ENCODE measurements around the gene SRF. TPM values are rescaled to one million over a fixed set of nuclear protein-coding genes. Genes with fewer than 3 reads are reported as not detected.

Gene SRF
- total RNA-seq, 1 donor from 2014 or later, result 35.2 TPM

- peak; percentile 95 for DNase-seq (ENCODE audit: extremely low spot score, unreplicated experiment)
- Mint-ChIP-seq H3K9me3 (no peaks in the 10 kb centered on the region), H3K4me1 (ENCODE audit: unreplicated experiment) (peaks cover 14% of the 10 kb centered on the region), H3K4me3 (no peak overlapping the region), H3K36me3 (peaks cover 3% of the 10 kb centered on the region), H3K27me3 (no peaks in the 10 kb centered on the region), H3K27ac (peak overlapping the region; percentile 74)
- peak; percentile 99 for TF ChIP-seq CTCF (conservative IDR thresholded peaks at IDR 0.05)
Observed at GRCh38 chr6:43143235-43144128, 27.6 kb upstream of the SRF start.

GRCh38 chr6:43144879-43145278, 26.2 kb upstream of the SRF start:
- H3K36me3 Mint-ChIP-seq, result peaks cover 5% of the 10 kb centered on the region
- H3K4me1 Mint-ChIP-seq (ENCODE audit: unreplicated experiment), result peaks cover 14% of the 10 kb centered on the region
- H3K4me3 Mint-ChIP-seq, result no peak overlapping the region
- no peaks in the 10 kb centered on the region for H3K27me3 Mint-ChIP-seq
- H3K9me3 Mint-ChIP-seq, result no peaks in the 10 kb centered on the region
- H3K27ac Mint-ChIP-seq, result no peak overlapping the region
- no peak for TF ChIP-seq CTCF (conservative IDR thresholded peaks at IDR 0.05)
- DNase-seq (ENCODE audit: extremely low spot score, unreplicated experiment), result no peak

GRCh38 chr6:43146261-43146660, 24.8 kb upstream of the SRF start:
- Mint-ChIP-seq H3K9me3 (no peaks in the 10 kb centered on the region), H3K36me3 (peaks cover 10% of the 10 kb centered on the region), H3K4me3 (no peak overlapping the region), H3K27me3 (no peaks in the 10 kb centered on the region), H3K27ac (no peak overlapping the region), H3K4me1 (ENCODE audit: unreplicated experiment) (peaks cover 17% of the 10 kb centered on the region)
- DNase-seq (ENCODE audit: extremely low spot score, unreplicated experiment), result no peak
- TF ChIP-seq CTCF (conservative IDR thresholded peaks at IDR 0.05), result no peak

GRCh38 chr6:43146709-43147688, 24.1 kb upstream of the SRF start:
- Mint-ChIP-seq H3K4me3 (no peak overlapping the region), H3K27ac (peak overlapping the region; percentile 84), H3K9me3 (no peaks in the 10 kb centered on the region), H3K36me3 (peaks cover 10% of the 10 kb centered on the region), H3K4me1 (ENCODE audit: unreplicated experiment) (peaks cover 17% of the 10 kb centered on the region), H3K27me3 (no peaks in the 10 kb centered on the region)
- TF ChIP-seq CTCF (conservative IDR thresholded peaks at IDR 0.05), result no peak
- DNase-seq (ENCODE audit: extremely low spot score, unreplicated experiment), result no peak

- no peak for TF ChIP-seq CTCF (conservative IDR thresholded peaks at IDR 0.05)
- peaks cover 10% of the 10 kb centered on the region for H3K36me3 Mint-ChIP-seq
- no peaks in the 10 kb centered on the region for H3K27me3 Mint-ChIP-seq
- DNase-seq (ENCODE audit: extremely low spot score, unreplicated experiment), result no peak
- no peaks in the 10 kb centered on the region for H3K9me3 Mint-ChIP-seq
- H3K4me3 Mint-ChIP-seq, result no peak overlapping the region
- peak overlapping the region; percentile 84 for H3K27ac Mint-ChIP-seq
- peaks cover 13% of the 10 kb centered on the region for H3K4me1 Mint-ChIP-seq (ENCODE audit: unreplicated experiment)
Observed at GRCh38 chr6:43147691-43148477, 23.2 kb upstream of the SRF start.

Data from type B pancreatic cell (in vitro differentiated cells).